Activated T-cell treated with anti-CD3 and anti-CD28 coated beads, Interleukin-2, amount 50 U/mL, for 72 hours (primary cell): ENCODE data around the gene AFF3. TPM values are rescaled to one million over a fixed set of nuclear protein-coding genes. Genes with fewer than 3 reads are reported as not detected.

Experiments
- ATAC-seq, 2 donors: fragments of 150-1000 bp; cut with Tn5 transposase; replicated peaks in 1 of 2; 2 replicates each; pipeline ENCODE4 v1.10.0; 2021; ENCODE audit warnings: moderate library complexity in 2 of 2, mild to moderate bottlenecking in 1 of 2
- DNase-seq, 2 donors: peaks; one replicate each; pipeline ENCODE4 v3.0.0; 2021 to 2022; ENCODE audit warnings: mixed read lengths in 1 of 2
- H3K27ac Mint-ChIP-seq: one replicate; pipeline ENCODE4 v1.8.0; 2022; ENCODE audit warnings: mild to moderate bottlenecking, moderate library complexity, mixed read lengths
- H3K27me3 Mint-ChIP-seq: one replicate; pipeline ENCODE4 v1.8.0; 2022; ENCODE audit warnings: low read depth, mixed read lengths
- H3K36me3 Mint-ChIP-seq, 2 donors: one replicate each; pipeline ENCODE4 v1.8.0; 2022; ENCODE audit warnings: mixed read lengths in 2 of 2, mild to moderate bottlenecking in 1 of 2; ENCODE audit not compliant: insufficient read depth in 2 of 2
- H3K4me1 Mint-ChIP-seq: one replicate; pipeline ENCODE4 v1.8.0; 2022; ENCODE audit warnings: low read depth, mixed read lengths
- H3K4me3 Mint-ChIP-seq, 2 donors: one replicate each; pipeline ENCODE4 v1.8.0; 2022; ENCODE audit warnings: mild to moderate bottlenecking in 2 of 2, mixed read lengths in 2 of 2, moderate library complexity in 2 of 2
- H3K9me3 Mint-ChIP-seq, 2 donors: one replicate each; pipeline ENCODE4 v1.8.0; 2022; ENCODE audit warnings: mixed read lengths in 2 of 2
- total RNA-seq, 2 donors: library from RNA; stranded (reverse); gene quantifications; one replicate each; pipeline ENCODE4 v1.2.3, GENCODE V29; 2022

The AFF3 gene
- total RNA-seq, 2 donors from 2014 or later, result 0.39 to 2.6 TPM

GRCh38 chr2:99890568-99891427 is 251.6 kb downstream of the AFF3 start:
- H3K4me3 Mint-ChIP-seq, result no peak overlapping the region
- no peaks in the 10 kb centered on the region for H3K36me3 Mint-ChIP-seq
- ATAC-seq, result no peak
- DNase-seq, result no peak
- no peak overlapping the region for H3K27ac Mint-ChIP-seq
- H3K27me3 Mint-ChIP-seq, result no peaks in the 10 kb centered on the region
- H3K4me1 Mint-ChIP-seq, result no peaks in the 10 kb centered on the region
- H3K9me3 Mint-ChIP-seq, result no peaks in the 10 kb centered on the region

GRCh38 chr2:99888617-99889016 is 253.8 kb downstream of the AFF3 start:
- H3K36me3 Mint-ChIP-seq, result no peaks in the 10 kb centered on the region
- no peaks in the 10 kb centered on the region for H3K9me3 Mint-ChIP-seq
- no peaks in the 10 kb centered on the region for H3K27me3 Mint-ChIP-seq
- DNase-seq, result no peak
- no peak overlapping the region for H3K4me3 Mint-ChIP-seq
- no peak for ATAC-seq
- no peaks in the 10 kb centered on the region for H3K4me1 Mint-ChIP-seq
- no peak overlapping the region for H3K27ac Mint-ChIP-seq

GRCh38 chr2:99886418-99886817 is 256.0 kb downstream of the AFF3 start:
- Mint-ChIP-seq H3K27me3 (no peaks in the 10 kb centered on the region), H3K27ac (no peak overlapping the region), H3K9me3 (no peaks in the 10 kb centered on the region), H3K36me3 (no peaks in the 10 kb centered on the region), H3K4me3 (no peak overlapping the region), H3K4me1 (no peaks in the 10 kb centered on the region)
- no peak for ATAC-seq
- DNase-seq, result no peak

- H3K27ac Mint-ChIP-seq, result no peak overlapping the region
- no peaks in the 10 kb centered on the region for H3K4me1 Mint-ChIP-seq
- no peak for ATAC-seq
- H3K27me3 Mint-ChIP-seq, result no peaks in the 10 kb centered on the region
- H3K9me3 Mint-ChIP-seq, result no peaks in the 10 kb centered on the region
- DNase-seq, result no peak
- H3K36me3 Mint-ChIP-seq, result no peaks in the 10 kb centered on the region
- no peak overlapping the region for H3K4me3 Mint-ChIP-seq
Observed at GRCh38 chr2:99883358-99883757, 259.0 kb downstream of the AFF3 start.

- H3K36me3 Mint-ChIP-seq, result no peaks in the 10 kb centered on the region
Observed at GRCh38 chr2:99881901-99882591, 260.3 kb downstream of the AFF3 start.

GRCh38 chr2:99880964-99881294 is 261.5 kb downstream of the AFF3 start:
- no peaks in the 10 kb centered on the region for H3K9me3 Mint-ChIP-seq
- no peak overlapping the region for H3K4me3 Mint-ChIP-seq
- H3K27me3 Mint-ChIP-seq, result no peaks in the 10 kb centered on the region
- H3K36me3 Mint-ChIP-seq, result no peaks in the 10 kb centered on the region
- no peaks in the 10 kb centered on the region for H3K4me1 Mint-ChIP-seq
- no peak for ATAC-seq
- H3K27ac Mint-ChIP-seq, result no peak overlapping the region
- DNase-seq, result no peak

More at GRCh38 chr2:99881901-99882591, 260.3 kb downstream of the AFF3 start:
- Mint-ChIP-seq H3K4me3 (no peak overlapping the region), H3K9me3 (no peaks in the 10 kb centered on the region), H3K27ac (no peak overlapping the region), H3K4me1 (no peaks in the 10 kb centered on the region), H3K27me3 (no peaks in the 10 kb centered on the region)
- DNase-seq, result no peak
- no peak for ATAC-seq

GRCh38 chr2:99880148-99880963 is 262.0 kb downstream of the AFF3 start:
- ATAC-seq, result no peak
- no peak for DNase-seq
- Mint-ChIP-seq H3K27me3 (no peaks in the 10 kb centered on the region), H3K9me3 (no peaks in the 10 kb centered on the region), H3K36me3 (no peaks in the 10 kb centered on the region), H3K4me3 (no peak overlapping the region), H3K27ac (no peak overlapping the region), H3K4me1 (no peaks in the 10 kb centered on the region)

GRCh38 chr2:99879481-99879880 is 262.9 kb downstream of the AFF3 start:
- Mint-ChIP-seq H3K36me3 (no peaks in the 10 kb centered on the region), H3K4me3 (no peak overlapping the region), H3K27me3 (no peaks in the 10 kb centered on the region), H3K9me3 (no peaks in the 10 kb centered on the region), H3K4me1 (no peaks in the 10 kb centered on the region), H3K27ac (no peak overlapping the region)
- ATAC-seq (no peak), DNase-seq (no peak)

- H3K4me1 Mint-ChIP-seq, result no peaks in the 10 kb centered on the region
- ATAC-seq, result no peak
- H3K9me3 Mint-ChIP-seq, result no peaks in the 10 kb centered on the region
- no peak for DNase-seq
- no peaks in the 10 kb centered on the region for H3K27me3 Mint-ChIP-seq
- H3K36me3 Mint-ChIP-seq, result no peaks in the 10 kb centered on the region
- no peak overlapping the region for H3K4me3 Mint-ChIP-seq
- no peak overlapping the region for H3K27ac Mint-ChIP-seq
Observed at GRCh38 chr2:99878581-99879350, 263.6 kb downstream of the AFF3 start.

- no peak overlapping the region for H3K4me3 Mint-ChIP-seq
- H3K27ac Mint-ChIP-seq, result no peak overlapping the region
- no peaks in the 10 kb centered on the region for H3K9me3 Mint-ChIP-seq
- ATAC-seq (no peak), DNase-seq (no peak)
- H3K27me3 Mint-ChIP-seq, result no peaks in the 10 kb centered on the region
- no peaks in the 10 kb centered on the region for H3K36me3 Mint-ChIP-seq
- no peaks in the 10 kb centered on the region for H3K4me1 Mint-ChIP-seq
Observed at GRCh38 chr2:99877963-99878362, 264.4 kb downstream of the AFF3 start.

- Mint-ChIP-seq H3K9me3 (no peaks in the 10 kb centered on the region), H3K36me3 (no peaks in the 10 kb centered on the region), H3K27ac (no peak overlapping the region), H3K4me3 (no peak overlapping the region), H3K4me1 (no peaks in the 10 kb centered on the region), H3K27me3 (no peaks in the 10 kb centered on the region)
- DNase-seq (no peak), ATAC-seq (no peak)
Observed at GRCh38 chr2:99876956-99877355, 265.4 kb downstream of the AFF3 start.

- no peak overlapping the region for H3K4me3 Mint-ChIP-seq
- H3K27ac Mint-ChIP-seq, result no peak overlapping the region
- H3K27me3 Mint-ChIP-seq, result no peaks in the 10 kb centered on the region
- DNase-seq (no peak), ATAC-seq (no peak)
- H3K9me3 Mint-ChIP-seq, result no peaks in the 10 kb centered on the region
- H3K36me3 Mint-ChIP-seq, result no peaks in the 10 kb centered on the region
- H3K4me1 Mint-ChIP-seq, result no peaks in the 10 kb centered on the region
Observed at GRCh38 chr2:99875627-99876201, 266.7 kb downstream of the AFF3 start.
